ENCODE data around the gene TAS2R41. TPM values are rescaled to one million over a fixed set of nuclear protein-coding genes. Genes with fewer than 3 reads are reported as not detected.

The TAS2R41 gene, protein sequence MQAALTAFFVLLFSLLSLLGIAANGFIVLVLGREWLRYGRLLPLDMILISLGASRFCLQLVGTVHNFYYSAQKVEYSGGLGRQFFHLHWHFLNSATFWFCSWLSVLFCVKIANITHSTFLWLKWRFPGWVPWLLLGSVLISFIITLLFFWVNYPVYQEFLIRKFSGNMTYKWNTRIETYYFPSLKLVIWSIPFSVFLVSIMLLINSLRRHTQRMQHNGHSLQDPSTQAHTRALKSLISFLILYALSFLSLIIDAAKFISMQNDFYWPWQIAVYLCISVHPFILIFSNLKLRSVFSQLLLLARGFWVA
- not detected for polyA plus RNA-seq (ENCODE audit: insufficient read length in 3 of 3)

DNA sequence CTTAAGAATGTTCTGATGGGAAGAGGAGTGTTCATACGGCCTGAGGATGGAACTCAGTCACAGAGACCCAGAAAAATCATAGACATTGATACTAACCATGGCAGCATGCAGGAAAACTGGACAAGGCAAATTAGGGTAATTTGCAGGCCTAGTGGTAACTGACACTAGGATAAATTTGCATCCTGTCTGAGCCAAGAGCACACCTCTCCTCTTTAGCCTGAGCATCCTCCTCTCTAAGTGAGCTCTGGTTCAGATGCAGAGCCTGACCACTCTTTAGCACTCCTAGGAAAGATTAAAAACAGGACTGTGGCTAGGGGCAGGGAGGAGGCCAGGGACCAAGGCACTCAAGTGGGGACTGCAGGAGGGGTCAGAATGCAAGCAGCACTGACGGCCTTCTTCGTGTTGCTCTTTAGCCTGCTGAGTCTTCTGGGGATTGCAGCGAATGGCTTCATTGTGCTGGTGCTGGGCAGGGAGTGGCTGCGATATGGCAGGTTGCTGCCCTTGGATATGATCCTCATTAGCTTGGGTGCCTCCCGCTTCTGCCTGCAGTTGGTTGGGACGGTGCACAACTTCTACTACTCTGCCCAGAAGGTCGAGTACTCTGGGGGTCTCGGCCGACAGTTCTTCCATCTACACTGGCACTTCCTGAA lies at the start of gene TAS2R41:
Gene TAS2R41 (plus strand): TSS at position 373 of the 650 bp plus-strand sequence. CDS start 0 bp downstream, at position 373.
- DNase-seq (ENCODE audit: low read depth in 3 of 3, low spot score in 2 of 3): no peak

DNA sequence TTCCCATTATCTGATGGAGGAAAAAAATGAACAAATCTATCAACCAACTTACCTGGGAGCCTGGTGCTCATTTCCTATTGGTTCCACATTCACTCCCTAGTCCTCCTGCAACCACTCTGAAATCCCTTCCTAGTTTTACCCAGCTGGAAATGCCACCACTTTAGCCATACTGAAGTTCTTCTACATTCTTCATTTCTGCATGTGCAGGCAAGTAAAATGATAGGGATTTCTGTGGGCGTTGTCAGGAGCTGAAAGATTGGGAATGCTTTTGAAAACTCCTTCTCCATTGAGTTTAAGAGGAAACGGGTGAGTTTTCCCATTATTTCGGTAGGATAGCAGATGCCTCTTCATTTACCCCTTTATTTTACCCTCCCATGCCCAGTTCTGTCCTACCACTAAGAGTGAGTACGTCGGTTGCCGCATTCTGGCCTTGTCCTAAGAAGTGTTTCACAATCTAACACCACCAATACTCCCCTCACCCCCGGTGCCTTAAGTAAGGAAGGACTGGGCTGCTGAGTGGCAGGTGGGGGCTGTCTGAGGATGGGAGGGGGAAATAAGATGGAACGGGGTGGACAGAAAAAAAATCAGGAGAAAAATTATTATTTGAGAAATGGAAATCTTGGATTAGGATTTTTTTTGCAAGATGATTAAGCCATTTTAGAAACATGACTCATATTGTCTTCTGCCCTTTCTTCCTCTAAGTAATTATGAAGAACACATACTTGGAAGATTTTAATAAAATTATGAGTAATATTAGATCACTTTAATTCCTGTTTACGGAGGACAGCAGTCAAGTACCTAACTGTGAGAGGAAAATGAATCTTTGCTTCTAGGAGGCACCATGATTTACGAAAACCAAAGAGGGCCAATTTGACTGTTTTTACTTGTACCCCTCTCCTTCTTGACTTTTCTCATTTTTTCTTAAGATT lies 47.6 kb upstream of the TAS2R41 start:
- DNase-seq (ENCODE audit: low read depth in 3 of 3, low spot score in 2 of 3): no peak

DNA sequence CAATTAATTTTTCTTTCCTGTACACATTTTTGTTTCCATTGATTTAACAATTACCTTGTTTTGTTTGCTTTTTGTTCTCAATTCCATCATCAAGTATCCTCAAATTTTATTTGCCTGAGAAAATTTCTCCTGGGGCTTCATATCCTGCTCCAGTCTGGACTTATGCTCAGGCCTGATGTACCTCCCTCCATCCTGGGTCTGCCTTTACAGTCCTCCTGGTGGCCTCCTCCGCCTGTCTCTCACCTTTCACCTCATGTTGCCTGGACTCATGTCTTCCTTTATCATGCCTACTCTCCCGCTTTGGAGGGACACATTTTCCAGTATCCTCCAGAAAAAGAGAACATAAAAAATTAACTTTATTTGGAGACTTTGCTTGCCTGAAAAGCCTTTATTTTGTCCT lies 46.6 kb upstream of the TAS2R41 start:
- DNase-seq (ENCODE audit: low read depth in 3 of 3, low spot score in 2 of 3): no peak

DNA sequence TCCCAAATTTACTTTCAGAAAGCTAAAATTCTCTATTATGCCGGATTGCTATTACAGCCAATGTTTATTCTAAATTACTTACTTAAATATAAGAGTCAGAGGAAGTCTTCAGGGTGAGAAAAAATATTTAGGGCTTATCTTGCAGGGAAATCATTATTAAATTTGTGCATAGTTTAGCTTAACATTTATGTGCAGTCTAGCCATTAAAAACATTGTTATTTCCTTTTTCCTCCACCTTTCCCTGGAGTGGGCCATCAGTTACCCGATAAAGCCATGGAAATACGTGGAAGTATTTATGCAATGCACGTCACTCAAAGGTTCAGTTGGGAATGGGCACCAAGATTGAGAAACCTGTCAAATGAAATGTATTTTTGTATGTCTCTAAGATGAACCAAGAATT lies 43.9 kb upstream of the TAS2R41 start:
- no peak for DNase-seq (ENCODE audit: low read depth in 3 of 3, low spot score in 2 of 3)

DNA sequence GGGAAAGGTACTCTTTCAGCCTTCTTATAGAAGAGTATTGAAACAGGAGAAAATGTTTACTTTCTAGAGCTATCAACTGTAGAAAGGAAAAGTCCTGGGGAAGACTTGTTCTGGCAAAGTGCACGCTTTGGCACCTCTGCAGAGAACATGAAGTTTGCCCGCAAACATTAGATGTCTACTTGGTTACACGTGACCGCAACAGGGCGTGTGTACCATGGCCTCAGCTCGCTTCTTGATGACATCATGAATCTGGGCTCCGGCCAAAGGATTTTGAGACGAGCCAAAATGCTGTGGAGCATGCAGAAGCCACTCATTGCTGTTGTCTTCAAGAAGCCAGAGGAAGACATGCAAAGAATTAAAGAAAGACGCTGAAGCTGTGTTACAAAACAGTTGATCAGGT lies 43.0 kb upstream of the TAS2R41 start:
- no peak for DNase-seq (ENCODE audit: low read depth in 3 of 3, low spot score in 2 of 3)

DNA sequence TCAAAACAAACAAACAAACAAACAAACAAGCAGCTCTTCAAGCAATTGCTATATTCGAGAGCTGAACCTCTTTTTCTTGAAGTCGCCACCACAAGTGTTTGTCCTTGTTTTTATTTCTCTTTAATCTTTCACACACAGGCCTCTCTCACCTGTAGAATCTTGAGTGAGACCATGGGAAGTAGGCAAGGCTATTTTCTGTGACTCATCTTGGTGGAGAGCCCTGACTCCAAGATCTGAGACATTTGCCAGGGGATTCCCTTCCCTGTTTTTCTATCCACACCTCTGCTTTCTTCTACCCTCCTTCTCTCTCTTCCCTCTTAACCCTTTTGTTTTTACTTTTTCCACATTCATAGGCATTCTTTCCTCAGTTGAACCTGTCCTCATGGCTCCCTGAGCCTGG lies 42.4 kb upstream of the TAS2R41 start:
- DNase-seq (ENCODE audit: low read depth in 3 of 3, low spot score in 2 of 3): no peak

DNA sequence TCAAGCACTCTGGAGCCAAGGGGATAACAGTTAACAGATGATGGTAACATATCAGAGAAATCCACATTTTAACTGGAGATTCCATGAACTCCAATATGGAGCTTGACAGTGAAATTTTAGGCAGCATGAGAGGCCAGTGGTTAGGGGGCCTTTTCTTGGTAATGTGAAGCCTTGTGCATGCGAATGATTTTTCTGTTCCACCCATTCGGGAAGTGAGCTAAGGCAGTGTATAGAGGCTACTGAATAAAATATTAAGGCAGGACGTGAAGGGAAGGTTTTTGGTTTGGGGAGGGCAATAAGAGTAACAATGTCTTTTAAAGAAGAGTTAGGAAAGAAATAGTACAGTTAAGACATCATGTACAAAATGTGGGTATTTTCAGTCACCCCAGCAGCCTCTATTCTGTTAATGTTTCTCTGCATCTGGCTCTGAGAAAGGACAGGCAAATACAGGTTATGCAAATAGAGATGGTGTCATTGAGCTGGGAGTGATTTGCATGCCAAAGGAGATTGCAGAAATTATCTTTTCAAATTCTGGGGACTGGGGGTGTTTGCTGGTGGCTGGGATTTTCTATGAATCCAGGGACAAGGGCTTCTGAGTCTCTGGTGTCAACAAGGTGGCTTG lies 41.2 kb upstream of the TAS2R41 start:
- DNase-seq (ENCODE audit: low read depth in 3 of 3, low spot score in 2 of 3): no peak

DNA sequence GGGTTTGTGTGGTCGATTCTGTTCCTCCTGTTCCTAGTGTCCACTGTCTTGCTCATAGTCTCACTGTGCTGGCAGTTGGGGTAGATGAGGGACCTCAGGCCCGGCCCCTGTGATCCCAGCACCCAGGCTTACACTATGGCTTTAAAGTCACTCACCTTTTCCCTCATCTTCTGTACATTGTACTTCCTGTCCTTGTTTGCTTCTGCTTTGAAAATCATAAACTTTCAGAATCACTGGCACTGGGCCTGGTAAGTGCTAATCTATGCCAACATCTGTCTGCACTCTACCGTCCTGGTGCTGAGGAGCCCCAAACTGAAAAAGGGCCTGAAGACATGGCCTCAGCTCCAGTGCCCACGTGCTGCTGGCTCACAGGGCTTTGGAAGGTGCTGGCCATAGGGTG lies 40.1 kb upstream of the TAS2R41 start:
- DNase-seq (ENCODE audit: low read depth in 3 of 3, low spot score in 2 of 3): no peak

DNA sequence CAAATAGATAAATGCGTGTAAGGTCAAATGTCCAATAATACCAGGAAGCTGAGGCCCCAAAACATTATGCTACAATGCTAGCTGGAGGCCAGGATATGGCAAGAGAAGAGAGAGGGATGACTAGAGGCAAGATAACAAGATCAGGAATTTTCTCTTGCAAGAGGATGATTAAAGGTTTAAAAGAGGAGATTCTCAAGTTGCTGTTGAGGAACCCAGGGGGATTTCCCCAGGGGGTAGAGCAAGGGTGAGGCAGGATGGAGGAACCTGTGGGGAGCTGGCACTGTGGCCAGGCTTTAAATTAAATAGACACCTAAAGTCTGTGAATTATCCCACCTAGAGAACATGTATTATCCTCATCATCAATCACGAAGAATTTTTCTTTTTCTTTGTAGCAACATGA lies 37.8 kb upstream of the TAS2R41 start:
- no peak for DNase-seq (ENCODE audit: low read depth in 3 of 3, low spot score in 2 of 3)

DNA sequence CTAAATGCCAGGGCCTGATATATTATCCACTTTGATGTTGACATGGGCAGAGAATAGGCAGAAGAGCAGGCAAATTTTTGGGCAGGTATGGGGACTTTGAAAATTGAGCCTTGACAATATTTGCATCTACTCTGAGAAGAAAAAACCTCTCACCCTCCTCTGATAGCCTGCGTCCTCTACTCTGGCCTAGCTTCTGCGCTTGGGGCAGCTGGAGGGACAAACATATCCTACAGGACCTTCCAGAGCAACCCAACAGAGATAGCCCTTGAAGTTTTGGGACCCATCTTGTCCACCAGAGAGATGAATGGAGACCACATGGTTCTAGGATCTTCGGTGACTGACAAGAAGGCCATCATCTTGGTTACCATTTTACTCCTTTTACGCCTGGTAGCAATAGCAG lies 34.5 kb upstream of the TAS2R41 start, which contains the start of gene TAS2R60:
Gene TAS2R60 (plus strand): TSS at position 301 of the 400 bp plus-strand sequence. CDS start 0 bp downstream, at position 301.
- DNase-seq (ENCODE audit: low read depth in 3 of 3, low spot score in 2 of 3): no peak

DNA sequence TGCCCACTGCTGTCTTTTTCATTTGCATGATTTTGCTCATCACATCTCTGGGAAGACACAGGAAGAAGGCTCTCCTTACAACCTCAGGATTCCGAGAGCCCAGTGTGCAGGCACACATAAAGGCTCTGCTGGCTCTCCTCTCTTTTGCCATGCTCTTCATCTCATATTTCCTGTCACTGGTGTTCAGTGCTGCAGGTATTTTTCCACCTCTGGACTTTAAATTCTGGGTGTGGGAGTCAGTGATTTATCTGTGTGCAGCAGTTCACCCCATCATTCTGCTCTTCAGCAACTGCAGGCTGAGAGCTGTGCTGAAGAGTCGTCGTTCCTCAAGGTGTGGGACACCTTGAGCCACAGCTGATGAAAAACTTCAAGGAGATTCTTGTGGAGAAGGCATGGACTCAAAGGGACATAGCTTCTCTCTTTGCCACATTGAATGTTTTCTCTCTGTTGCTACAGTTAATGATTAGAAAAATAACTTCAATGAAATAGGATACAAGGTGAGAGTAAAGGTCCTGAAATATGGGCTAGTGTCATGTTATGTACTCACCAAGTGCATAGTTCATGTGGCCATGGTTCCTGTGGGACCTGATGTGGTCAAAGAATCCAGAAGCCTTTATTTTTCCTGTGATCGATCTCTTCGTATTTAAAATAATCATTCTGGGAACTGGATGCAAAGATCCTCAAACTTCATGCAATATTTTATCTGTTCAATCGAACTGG lies 33.5 kb upstream of the TAS2R41 start:
- DNase-seq (ENCODE audit: low read depth in 3 of 3, low spot score in 2 of 3): no peak

DNA sequence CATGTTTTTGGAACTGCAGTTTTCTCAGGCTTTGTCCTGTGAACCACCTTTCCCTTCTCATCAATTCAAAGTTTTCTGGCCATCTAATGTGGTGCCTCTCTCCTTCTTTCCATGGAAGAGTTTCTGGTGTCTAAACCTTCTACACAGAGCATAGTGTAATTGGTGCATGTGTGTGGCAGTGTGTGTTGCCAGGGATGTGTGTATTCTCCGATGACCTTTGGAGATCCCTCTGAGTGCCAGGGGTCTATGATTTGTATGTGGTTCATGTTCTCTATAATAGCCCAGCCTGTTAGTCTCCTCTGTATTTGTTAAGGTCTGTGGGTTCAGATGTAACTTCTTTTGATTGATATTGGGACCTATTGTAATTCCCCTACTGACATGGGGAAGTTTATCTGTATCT lies 32.9 kb upstream of the TAS2R41 start:
- no peak for DNase-seq (ENCODE audit: low read depth in 3 of 3, low spot score in 2 of 3)

DNA sequence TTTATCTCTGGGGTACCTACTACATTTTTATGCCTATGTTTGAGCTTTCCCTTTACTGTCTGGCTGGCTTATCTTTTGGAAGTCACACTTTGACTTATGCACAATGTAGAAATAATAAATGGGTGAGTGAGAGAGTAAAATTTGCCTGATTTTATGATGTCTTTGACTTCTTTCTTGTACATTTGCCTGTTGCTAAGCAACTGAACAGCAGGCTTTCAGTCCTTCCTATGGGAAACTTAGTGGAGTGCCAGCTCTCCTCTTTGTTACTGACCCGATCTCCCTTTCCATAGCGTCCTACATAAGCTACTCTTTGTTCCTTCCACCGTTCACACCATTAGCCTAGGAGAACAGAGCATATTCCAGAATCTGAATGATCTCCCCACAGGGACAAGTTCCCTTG lies 30.2 kb upstream of the TAS2R41 start:
- no peak for DNase-seq (ENCODE audit: low read depth in 3 of 3, low spot score in 2 of 3)

DNA sequence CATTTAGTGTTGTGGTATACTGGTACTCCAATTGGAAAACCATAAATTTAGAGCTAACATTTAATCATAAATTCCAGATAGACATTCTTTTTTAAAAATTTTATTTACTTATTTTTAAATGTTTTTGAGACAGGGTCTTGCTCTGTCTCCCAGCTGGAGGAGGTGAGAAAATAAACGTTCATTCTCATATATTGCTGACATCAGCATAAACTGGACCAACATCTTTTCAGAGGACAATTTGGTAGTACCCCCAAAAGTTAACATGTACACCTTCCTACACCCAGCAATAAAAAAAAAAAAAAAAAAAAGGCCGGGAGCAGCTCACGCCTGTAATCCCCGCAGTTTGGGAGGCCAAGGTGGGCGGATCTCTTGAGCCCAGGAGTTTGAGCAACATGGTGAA lies 29.2 kb upstream of the TAS2R41 start:
- no peak for DNase-seq (ENCODE audit: low read depth in 3 of 3, low spot score in 2 of 3)

DNA sequence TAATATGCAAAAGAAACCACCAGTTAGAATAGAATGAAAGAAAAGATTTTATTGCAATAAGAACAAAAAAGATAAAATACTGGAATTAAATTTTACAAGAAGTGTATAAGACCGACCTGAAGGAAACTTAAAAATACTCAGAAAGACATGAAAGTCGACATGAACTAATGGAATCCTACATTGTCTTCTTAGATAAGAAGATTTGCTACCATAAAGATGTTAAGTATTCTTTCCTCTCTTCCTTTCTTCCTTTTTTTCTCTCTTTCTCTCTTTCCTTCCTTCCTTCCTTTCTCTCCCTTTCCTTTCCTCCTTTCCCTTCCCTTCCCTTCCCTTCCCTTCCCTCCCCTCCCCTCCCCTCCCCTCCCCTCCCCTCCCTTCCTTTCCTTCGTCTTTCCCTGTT lies 27.9 kb upstream of the TAS2R41 start:
- no peak for DNase-seq (ENCODE audit: low read depth in 3 of 3, low spot score in 2 of 3)

DNA sequence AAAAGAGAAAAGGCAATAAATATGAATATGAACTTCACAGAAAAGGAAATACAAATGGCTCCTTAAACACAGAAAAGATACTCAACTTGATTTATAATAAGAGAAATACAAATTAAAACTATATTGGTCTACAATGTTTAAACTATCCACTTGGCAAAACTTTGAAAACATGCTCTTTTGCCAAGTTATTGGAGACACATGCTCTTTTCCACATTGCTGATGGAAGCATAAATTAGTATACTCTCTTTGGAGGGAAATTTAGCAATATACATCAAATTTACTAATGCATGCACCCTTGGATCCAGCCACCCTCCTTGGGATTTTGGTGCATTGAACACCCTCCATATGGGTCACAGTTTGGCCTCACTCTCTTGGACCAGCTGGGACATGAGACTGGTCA lies 26.6 kb upstream of the TAS2R41 start:
- DNase-seq (ENCODE audit: low read depth in 3 of 3, low spot score in 2 of 3): no peak

DNA sequence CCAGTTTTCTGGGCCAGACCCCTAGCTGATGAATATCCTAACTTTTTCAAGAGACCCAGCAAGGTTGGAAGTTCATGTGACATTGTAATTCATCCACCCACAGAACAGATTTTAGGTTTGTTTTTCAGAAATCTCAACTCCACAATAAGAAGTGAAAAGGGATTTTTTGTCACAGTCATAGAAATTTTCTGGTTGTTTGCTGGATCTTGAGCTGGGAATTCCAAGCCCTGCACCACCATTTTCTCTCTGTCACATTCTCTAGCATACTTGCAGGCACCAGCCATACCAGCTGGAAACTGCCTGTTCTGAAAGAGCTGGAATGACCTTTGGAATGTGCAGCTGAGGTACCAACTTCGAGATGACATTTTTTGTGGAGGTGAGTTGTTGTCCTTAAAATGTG lies 25.9 kb upstream of the TAS2R41 start:
- DNase-seq (ENCODE audit: low read depth in 3 of 3, low spot score in 2 of 3): no peak

DNA sequence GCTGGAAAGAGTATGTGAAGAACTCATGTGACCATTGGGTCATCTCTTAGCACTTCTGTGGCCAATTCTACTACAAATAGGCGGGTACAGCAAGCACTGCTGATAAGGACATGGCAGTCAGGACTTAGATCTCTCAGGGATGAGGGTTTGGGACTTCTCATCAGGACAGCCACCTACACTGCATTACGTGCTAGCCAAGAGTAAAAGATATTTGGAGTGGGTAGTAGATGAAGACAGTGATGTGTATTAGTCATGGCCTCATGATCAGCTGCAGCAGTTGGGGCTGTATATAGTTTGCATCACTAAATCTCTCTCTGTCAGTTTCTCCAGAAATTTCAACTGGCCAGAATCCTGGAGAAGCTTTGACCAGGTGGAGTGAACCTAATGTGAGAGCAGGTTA lies 25.2 kb upstream of the TAS2R41 start:
- DNase-seq (ENCODE audit: low read depth in 3 of 3, low spot score in 2 of 3): no peak

DNA sequence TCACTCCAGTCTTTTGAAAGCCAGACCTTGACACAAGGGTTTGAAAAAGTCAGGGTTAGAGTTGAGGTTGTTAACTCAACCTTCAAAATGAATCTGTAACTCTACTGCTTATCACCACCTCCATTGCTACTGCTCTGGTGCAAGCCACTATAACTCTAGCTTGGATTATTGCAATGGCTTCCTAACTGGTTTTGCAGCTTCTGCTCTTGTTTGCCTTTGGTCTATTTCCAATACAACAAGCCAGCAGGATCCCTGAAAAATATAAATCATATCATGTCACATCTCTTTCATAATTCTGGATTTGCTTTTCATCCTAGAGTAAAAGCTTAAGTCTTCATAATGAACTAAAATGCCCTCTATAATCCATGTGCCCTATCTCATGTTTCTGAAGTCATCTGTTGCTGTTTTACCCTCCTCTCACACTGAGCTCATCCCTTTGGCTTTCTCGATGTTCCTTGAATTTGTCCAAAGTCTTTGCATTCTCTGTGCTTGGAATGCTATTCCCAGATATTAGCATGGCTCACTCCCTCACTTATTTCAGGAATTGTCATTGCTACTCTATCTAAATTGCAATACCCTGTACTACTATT lies 23.5 kb upstream of the TAS2R41 start:
- no peak for DNase-seq (ENCODE audit: low read depth in 3 of 3, low spot score in 2 of 3)

DNA sequence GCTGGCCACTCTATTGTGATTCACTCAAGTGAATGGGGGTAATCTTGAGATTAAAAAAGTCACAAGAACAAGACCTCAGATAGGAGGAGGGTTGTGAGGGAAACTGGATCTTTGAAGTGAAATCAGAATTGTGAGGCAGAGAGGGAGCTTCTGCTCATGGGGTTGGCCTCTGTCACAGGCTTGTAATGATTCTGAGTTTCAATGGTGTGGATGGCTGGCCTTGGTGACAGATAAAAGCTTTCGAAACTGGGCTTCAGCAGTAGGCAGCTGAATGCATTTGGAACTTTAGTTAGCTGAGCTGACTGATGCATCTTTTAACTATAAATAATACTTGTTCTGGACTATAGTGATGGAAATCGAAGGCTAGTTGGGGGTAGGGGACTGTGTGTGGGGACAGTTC lies 22.2 kb upstream of the TAS2R41 start:
- DNase-seq (ENCODE audit: low read depth in 3 of 3, low spot score in 2 of 3): no peak

Data from right renal cortex interstitium (tissue), 3 donors.